GM12878 (cell line): ENCODE results near the gene RPL3. TPM values are rescaled to one million over a fixed set of nuclear protein-coding genes. Genes with fewer than 3 reads are reported as not detected.

ENCODE experiments used
- ATAC-seq: fragments of 200-7000 bp; cut with Tn5 transposase; 3 replicates; pipeline ENCODE4 v1.9.1; 2020; ENCODE audit warnings: mild to moderate bottlenecking, moderate library complexity
- BruUV-seq: library from RNA; stranded (reverse); fragments of 400-500 nt; replicated peaks from 2 replicates; lab custom pipeline; 2021; lab: Mats Ljungman, UMichigan
- CTCF ChIA-PET: fragments of 300-600 bp; sonication (Branson Sonifier 250); formaldehyde crosslinking; extraction: SDS; loops from one replicate; lab custom pipeline; 2021; ENCODE audit warnings: inconsistent platforms; lab: Yijun Ruan, JAX
- POLR2A ChIA-PET: fragments of 350-600 bp; formaldehyde crosslinking; extraction: SDS; loops from one replicate; lab custom pipeline; 2021; ENCODE audit warnings: inconsistent platforms; lab: Charles Lee
- RAD21 ChIA-PET: fragments of 300-600 bp; sonication (Branson Sonifier 250); formaldehyde crosslinking; loops from one replicate; lab custom pipeline; 2023; ENCODE audit warnings: antibody characterized with exemption; ENCODE audit not compliant: unreplicated experiment; lab: Charles Lee
- SMC1A ChIA-PET: fragments of 300-600 bp; sonication (Branson Sonifier 250); formaldehyde crosslinking; loops from one replicate; lab custom pipeline; 2023; ENCODE audit not compliant: unreplicated experiment, uncharacterized antibody; lab: Charles Lee
- DNase-seq: peaks from one replicate; pipeline ENCODE4 v3.0.0-alpha.2; 2011; ENCODE audit warnings: low read depth, low spot score
- FAIRE-seq: peaks from 3 replicates; lab custom pipeline; 2011; peaks lifted over from hg19 to GRCh38; lab: Jason Lieb, UNC
- H2AFZ ChIP-seq: 2 replicates; pipeline ENCODE4 v1.6.0; 2011; ENCODE audit warnings: low read depth, low read length, control low read depth; ENCODE audit not compliant: control insufficient read depth
- H3K27ac ChIP-seq: 2 replicates; pipeline ENCODE4 v1.5.1; 2011; ENCODE audit warnings: control low read depth; ENCODE audit not compliant: control insufficient read depth, insufficient read depth
- H3K27me3 ChIP-seq, 2 experiments: replicated peaks in 1 of 2; 2 replicates each; pipeline versions ENCODE4 v1.6.0 to v1.6.1; 2011; ENCODE audit warnings: low read length in 1 of 2; ENCODE audit not compliant: control insufficient read depth in 2 of 2, insufficient read depth in 2 of 2
- H3K36me3 ChIP-seq, 2 experiments: 2 replicates each; pipeline ENCODE4 v1.5.1; 2011; ENCODE audit warnings: low read length in 1 of 2; ENCODE audit not compliant: control insufficient read depth in 2 of 2, insufficient read depth in 2 of 2
- H3K4me1 ChIP-seq: 2 replicates; pipeline ENCODE4 v1.6.1; 2011; ENCODE audit warnings: mild to moderate bottlenecking, low read length, moderate library complexity, mixed read lengths; ENCODE audit not compliant: control insufficient read depth, insufficient read depth
- H3K4me2 ChIP-seq: 2 replicates; pipeline ENCODE4 v1.6.0; 2011; ENCODE audit warnings: control low read depth; ENCODE audit not compliant: control insufficient read depth, insufficient read depth
- H3K4me3 ChIP-seq: fragments of 200-600 bp; sonication (generic); 2 replicates; pipeline ENCODE4 v1.5.1; 2016
- H3K79me2 ChIP-seq: 2 replicates; pipeline ENCODE4 v1.6.0; 2011; ENCODE audit warnings: low read length; ENCODE audit not compliant: control insufficient read depth, insufficient read depth
- H3K9ac ChIP-seq: 2 replicates; pipeline ENCODE4 v1.8.0; 2011; ENCODE audit warnings: low read length, control low read depth, mixed read lengths; ENCODE audit not compliant: control insufficient read depth, insufficient read depth
- H3K9me3 ChIP-seq: replicated peaks from 3 replicates; pipeline ENCODE4 v1.5.1; 2011; ENCODE audit warnings: mild to moderate bottlenecking, low read length; ENCODE audit not compliant: control insufficient read depth, insufficient read depth
- H4K20me1 ChIP-seq: 2 replicates; pipeline ENCODE4 v1.6.0; 2011; ENCODE audit not compliant: control insufficient read depth, insufficient read depth
- CREM ChIP-seq: IDR thresholded peaks from 2 replicates; pipeline ENCODE4 v1.6.1; 2014; ENCODE audit warnings: antibody characterized with exemption, low read depth
- WGBS: methylation state at CpG from one replicate; pipeline ENCODE4 v1.1.6; 2016; ENCODE audit warnings: low lambda C conversion rate; ENCODE audit not compliant: insufficient replicate concordance, insufficient coverage; ENCODE audit errors: missing lambda C conversion rate; 5-methylcytosine and 5-hydroxymethylcytosine counted together
- in situ Hi-C: fragments of 300-500 bp; cut with MboI; formaldehyde crosslinking; loops from 9 replicates; pipeline ENCODE4 v1.14.3; 2018; ENCODE audit warnings: mixed read lengths
- intact Hi-C: fragments of 100-400 bp; cut with micrococcal nuclease; formaldehyde crosslinking; loops from one replicate; pipeline ENCODE4 v1.14.2; 2022; ENCODE audit not compliant: unreplicated experiment
- polyA plus RNA-seq, 11 experiments: library from polyadenylated mRNA; depleted of rRNA in 4 of 11; unstranded in 6 of 11; stranded (reverse) in 5 of 11; fragments of >200 nt; fragmentation: Nextera tagmentation in 4 of 11; fragmentation: Illumina TruSeq in 1 of 11; extraction: Ambion mirVana in 4 of 11; extraction: Trizol in 1 of 11; gene quantifications; 1 replicate in 1 of 11; 2 replicates in 10 of 11; pipeline versions ENCODE4 v1.2.1 to v1.2.3, GENCODE V29; 2011 to 2016; ENCODE audit warnings: inconsistent platforms in 2 of 11, missing spikeins in 2 of 11, low read depth in 1 of 11
- total RNA-seq, 4 experiments: library from RNA; depleted of rRNA in 3 of 4; stranded (reverse); fragments of >200 nt in 3 of 4; fragmentation: Illumina TruSeq in 1 of 4; extraction: Trizol in 1 of 4; gene quantifications; 2 replicates each; pipeline versions ENCODE4 v1.2.1 to v1.2.3, GENCODE V29; 2013 to 2021
- TF ChIP-seq, protein P1 (sequence below): fragments of 450-650 bp; formaldehyde crosslinking; IDR thresholded peaks from 2 replicates; pipeline ENCODE4 v1.5.0; 2022; ENCODE audit warnings: mild to moderate bottlenecking, missing genetic modification characterization

RPL3 gene
- total and polyA plus RNA-seq, 10 of the 15 experiments (the other 5 are each of a cell fraction or from before 2014, with no cell fraction given): 1,534 to 6,791 (median 3,992) TPM

DNA sequence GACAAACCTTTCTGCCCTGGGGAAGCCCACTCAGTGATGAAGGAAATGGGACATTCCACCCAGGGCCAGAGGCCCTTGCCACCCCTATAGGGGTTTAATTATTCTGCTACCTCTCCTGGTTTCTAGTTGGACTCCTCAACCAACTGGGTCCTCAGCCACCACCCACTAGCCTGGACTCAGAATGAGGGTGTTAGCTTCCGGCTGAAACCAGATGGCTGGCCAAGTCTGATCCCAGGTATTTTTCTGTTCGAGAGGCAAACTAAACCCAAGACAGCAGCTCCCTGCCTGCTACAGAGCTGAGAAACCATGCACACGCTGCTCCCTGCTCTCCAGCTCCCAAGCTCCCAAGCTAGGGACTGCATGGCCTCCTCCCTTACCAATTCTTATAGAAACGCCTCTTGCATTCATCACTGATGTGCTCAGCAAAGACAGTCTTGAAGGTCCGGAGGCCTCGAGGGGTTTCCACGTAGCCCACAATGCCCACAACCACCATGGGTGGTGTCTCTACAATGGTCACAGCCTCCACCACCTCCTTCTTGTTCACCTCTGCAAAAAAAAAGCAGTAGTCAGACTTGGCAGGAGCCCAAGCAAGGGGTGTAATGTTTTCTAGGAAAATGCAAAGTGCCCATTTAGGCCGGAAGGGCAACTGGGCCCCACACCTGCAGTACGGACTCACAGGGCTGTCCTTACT, 2.2 kb downstream of the RPL3 start:
- RAD21 ChIA-PET: interaction anchor here (0.7 to 7.0 kb wide), 16 partner anchors 11 to 548 kb away, joined by 3 to 76 read pairs (median 5); partner anchors contain the start of genes ATF4, CBX6 and CBX7
- in situ Hi-C loops: no loop called here
- FAIRE-seq: no peak
- Histone ChIP-seq H3K9ac (peak overlapping the region; percentile 96), H4K20me1 (peaks cover 25% of the 10 kb centered on the region), H3K79me2 (peaks cover 57% of the 10 kb centered on the region), H3K27ac (peak overlapping the region; percentile 89), H3K36me3 (peaks cover 45 to 47% of the 10 kb centered on the region in 2 experiments), H3K4me2 (peak overlapping the region; percentile 65), H3K9me3 (no peaks in the 10 kb centered on the region), H3K4me3 (peak overlapping the region; percentile 85), H3K4me1 (peaks cover 25% of the 10 kb centered on the region), H2AFZ (no peak overlapping the region), H3K27me3 (no peaks in the 10 kb centered on the region)
- TF ChIP-seq, protein P1, sequence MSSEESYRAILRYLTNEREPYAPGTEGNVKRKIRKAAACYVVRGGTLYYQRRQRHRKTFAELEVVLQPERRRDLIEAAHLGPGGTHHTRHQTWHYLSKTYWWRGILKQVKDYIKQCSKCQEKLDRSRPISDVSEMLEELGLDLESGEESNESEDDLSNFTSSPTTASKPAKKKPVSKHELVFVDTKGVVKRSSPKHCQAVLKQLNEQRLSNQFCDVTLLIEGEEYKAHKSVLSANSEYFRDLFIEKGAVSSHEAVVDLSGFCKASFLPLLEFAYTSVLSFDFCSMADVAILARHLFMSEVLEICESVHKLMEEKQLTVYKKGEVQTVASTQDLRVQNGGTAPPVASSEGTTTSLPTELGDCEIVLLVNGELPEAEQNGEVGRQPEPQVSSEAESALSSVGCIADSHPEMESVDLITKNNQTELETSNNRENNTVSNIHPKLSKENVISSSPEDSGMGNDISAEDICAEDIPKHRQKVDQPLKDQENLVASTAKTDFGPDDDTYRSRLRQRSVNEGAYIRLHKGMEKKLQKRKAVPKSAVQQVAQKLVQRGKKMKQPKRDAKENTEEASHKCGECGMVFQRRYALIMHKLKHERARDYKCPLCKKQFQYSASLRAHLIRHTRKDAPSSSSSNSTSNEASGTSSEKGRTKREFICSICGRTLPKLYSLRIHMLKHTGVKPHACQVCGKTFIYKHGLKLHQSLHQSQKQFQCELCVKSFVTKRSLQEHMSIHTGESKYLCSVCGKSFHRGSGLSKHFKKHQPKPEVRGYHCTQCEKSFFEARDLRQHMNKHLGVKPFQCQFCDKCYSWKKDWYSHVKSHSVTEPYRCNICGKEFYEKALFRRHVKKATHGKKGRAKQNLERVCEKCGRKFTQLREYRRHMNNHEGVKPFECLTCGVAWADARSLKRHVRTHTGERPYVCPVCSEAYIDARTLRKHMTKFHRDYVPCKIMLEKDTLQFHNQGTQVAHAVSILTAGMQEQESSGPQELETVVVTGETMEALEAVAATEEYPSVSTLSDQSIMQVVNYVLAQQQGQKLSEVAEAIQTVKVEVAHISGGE (CRISPR knock-in tag): 0 out of 2 replicates have a peak, but pooled peaks have one; percentile 9
- TF ChIP-seq CREM: no peak
- POLR2A ChIA-PET: interaction anchor here (0.6 to 4.0 kb wide), 9 partner anchors 32 to 212 kb away, joined by 3 to 23 read pairs (median 4); partner anchors contain the start of genes ATF4, CBX7 and SYNGR1
- ATAC-seq: peak; percentile 3; the same call in 2 of the 3 replicates
- CTCF ChIA-PET: interaction anchor here (0.6 to 6.9 kb wide), 38 partner anchors 10 to 549 kb away, joined by 3 to 99 read pairs (median 4); partner anchors contain the start of genes APOBEC3C and ATF4
- intact Hi-C loops: loop anchor here (5.0 to 10.0 kb wide), 3 partner anchors 165 to 552 kb away; partner anchors contain the start of genes CBX6 and CBX7
- no TSS peak for BruUV-seq
- WGBS: 11% methylated on average over 9 of the region's 9 CpGs
- DNase-seq: no peak
- SMC1A ChIA-PET: interaction anchor here (1.0 to 5.7 kb wide), 12 partner anchors 15 to 348 kb away, joined by 3 to 70 read pairs (median 4); partner anchors contain the start of gene ATF4
